KOPT-K1 (cell line): ENCODE results near the gene ANKZF1.

ENCODE experiments used
- H3K27ac ChIP-seq: fragments of 200-600 bp; sonication (generic); 2 replicates; pipeline ENCODE4 v1.5.1; 2016; ENCODE audit warnings: antibody characterized with exemption, mild to moderate bottlenecking, low read depth, low read length; ENCODE audit not compliant: poor library complexity, severe bottlenecking
- H3K36me3 ChIP-seq: fragments of 200-600 bp; sonication (generic); 2 replicates; pipeline ENCODE4 v1.5.1; 2017; ENCODE audit warnings: antibody characterized with exemption, mild to moderate bottlenecking, low read length, moderate library complexity; ENCODE audit not compliant: insufficient read depth
- H3K9me3 ChIP-seq: fragments of 200-600 bp; sonication (generic); 2 replicates; pipeline ENCODE4 v1.5.1; 2017; ENCODE audit warnings: antibody characterized with exemption, low read length, mild to moderate bottlenecking; ENCODE audit not compliant: insufficient read depth, poor library complexity, severe bottlenecking

The ANKZF1 gene

DNA sequence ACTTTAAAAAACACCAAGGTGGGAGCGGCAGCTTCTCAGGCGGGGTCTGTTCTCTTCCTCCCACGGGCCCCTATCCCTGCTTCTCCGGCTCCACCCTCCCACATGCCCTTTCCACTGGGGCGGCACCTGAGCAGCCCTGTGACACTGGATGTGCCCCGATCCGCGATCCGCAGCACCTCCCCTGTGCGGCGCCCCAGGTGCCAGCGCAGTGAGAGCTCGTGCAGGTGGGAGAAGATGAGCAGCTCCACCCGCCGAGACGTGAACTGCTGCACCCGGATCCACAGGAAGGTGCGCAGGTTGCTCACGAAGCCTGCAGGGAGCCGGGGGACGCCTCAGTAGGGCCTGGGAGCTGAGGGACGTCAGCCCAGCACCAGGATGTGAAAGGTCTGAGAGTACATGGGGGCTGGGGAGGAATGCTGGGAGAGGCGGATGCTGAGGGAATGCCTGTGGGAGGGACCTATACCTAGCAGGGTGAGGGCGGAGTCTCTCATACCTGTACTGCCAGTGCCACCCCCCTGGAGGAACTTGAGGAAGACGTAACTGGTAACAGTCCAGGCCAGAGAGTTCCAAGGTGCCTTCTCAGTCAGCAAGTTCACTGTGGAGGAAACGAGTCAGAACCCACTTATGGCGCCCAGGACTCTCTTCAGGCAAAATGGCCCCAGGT is 13.6 kb upstream of the ANKZF1 start:
- no peaks in the 10 kb centered on the region for H3K9me3 ChIP-seq
- H3K36me3 ChIP-seq, result peaks cover 43% of the 10 kb centered on the region
- no peak overlapping the region for H3K27ac ChIP-seq

DNA sequence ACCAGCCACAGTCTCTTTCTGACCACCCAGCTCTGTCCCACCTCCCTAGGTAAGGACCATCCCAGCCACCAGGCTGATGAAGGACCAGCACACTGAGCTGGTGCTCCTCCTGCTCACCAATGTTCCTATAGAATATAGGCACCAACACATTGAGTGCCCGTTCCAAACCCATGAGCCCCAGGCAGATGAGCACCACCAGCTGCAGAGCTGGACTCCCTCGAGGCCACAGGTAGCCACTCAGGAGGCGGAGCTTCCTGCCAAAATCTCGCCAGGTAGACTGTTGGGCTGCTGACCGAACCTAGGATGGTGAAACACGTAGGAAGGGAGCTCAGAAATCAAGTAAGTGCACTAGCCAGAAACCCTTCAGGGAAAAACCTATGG is 13.1 kb upstream of the ANKZF1 start:
- no peaks in the 10 kb centered on the region for H3K9me3 ChIP-seq
- H3K27ac ChIP-seq, result no peak overlapping the region
- H3K36me3 ChIP-seq, result peaks cover 48% of the 10 kb centered on the region

GRCh38 chr2:219218217-219218731 is 11.3 kb upstream of the ANKZF1 start:
- H3K9me3 ChIP-seq, result no peaks in the 10 kb centered on the region
- no peak overlapping the region for H3K27ac ChIP-seq
- peaks cover 52% of the 10 kb centered on the region for H3K36me3 ChIP-seq

DNA sequence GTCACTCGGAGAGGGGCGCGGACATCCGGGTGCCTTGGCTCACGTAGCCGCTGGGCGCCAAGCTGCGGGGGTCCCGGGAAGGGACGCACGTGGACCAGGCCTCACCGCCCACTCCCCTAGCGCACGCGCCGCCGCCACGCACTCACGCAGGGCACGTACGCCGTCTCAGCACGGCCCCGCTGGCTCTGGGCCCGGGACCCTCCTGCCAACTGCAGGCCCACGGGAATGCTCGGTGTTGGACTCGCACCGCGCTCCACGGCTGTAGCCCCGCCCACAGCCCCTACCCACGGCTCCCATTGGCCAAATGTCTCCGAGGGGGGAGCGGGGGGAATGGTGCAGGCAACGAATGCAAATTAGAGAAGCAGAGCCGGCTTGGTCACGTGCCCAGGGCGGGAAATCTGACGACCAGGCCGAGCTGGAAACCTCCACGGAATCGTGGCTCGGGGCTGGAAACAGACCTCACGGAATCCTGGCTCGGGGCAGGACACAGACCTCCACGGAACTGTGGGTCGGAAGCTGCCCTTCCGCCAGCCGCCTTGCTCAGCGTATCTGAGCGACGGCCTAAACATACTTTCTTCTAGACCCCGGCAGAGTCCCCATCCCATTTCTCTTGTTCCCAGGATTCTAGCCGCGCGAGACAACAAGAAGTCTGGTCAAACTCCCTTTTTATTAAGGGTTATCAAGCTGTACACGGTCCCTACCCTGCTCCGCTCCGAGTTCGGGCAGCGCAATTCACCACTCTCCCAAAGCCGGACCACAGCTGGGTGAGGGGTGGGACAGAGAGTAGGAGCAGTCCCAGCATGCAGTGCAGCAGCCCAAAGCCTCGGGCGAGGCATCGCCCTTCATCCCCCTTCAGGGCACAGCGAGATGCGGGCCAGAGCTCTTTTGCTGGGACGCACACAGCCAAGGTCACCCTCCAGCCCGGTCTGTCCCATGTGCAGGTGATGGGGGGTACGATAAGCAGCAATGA is 10.6 kb upstream of the ANKZF1 start, which contains the start of gene ABCB6:
TSS of gene ABCB6 (minus strand) at position 227 of the 970 bp plus-strand sequence. CDS start 285 bp downstream, outside the sequence.
- Histone ChIP-seq H3K27ac (no peak within 1 kb of the TSS), H3K9me3 (no peaks in the 10 kb centered on the region)

GRCh38 chr2:219219784-219220532 is 9.6 kb upstream of the ANKZF1 start:
- no peak overlapping the region for H3K27ac ChIP-seq
- peaks cover 55% of the 10 kb centered on the region for H3K36me3 ChIP-seq
- no peaks in the 10 kb centered on the region for H3K9me3 ChIP-seq

More for the DNA sequence above, 10.6 kb upstream of the ANKZF1 start, which contains the start of gene ABCB6:
- H3K36me3 ChIP-seq, result peaks cover 52% of the 10 kb centered on the region

- no peak overlapping the region for H3K27ac ChIP-seq
- H3K36me3 ChIP-seq, result peaks cover 63% of the 10 kb centered on the region
- H3K9me3 ChIP-seq, result no peaks in the 10 kb centered on the region
Measured at GRCh38 chr2:219220652-219221402, 8.8 kb upstream of the ANKZF1 start.

DNA sequence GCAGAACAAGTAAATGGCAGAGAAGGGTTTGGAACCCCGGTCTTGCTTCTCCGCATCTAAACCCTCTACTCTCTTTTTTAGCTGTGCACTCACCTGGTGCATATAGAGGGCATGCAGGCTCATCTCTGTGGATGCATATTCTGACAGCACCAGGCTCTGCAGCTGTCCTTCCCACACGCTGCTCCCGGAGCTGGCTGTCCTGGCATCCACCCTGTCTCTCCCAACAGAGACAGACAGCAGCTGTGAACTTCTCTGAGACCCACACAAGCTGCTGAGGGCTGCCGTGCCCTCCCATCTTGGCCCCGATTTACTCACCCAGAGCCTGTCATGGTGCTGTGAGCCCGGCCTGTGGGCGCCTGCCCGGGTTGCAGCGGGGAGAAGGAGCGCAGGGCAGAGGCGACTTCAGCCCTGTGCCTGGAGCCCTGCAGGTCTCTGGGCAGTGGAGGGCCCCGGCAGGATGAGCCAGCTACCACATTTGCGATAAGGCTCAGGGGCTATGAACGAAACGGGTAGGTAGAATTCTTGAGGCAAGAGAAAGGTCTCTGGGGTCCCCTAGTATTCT is 7.6 kb upstream of the ANKZF1 start:
- Histone ChIP-seq H3K9me3 (no peaks in the 10 kb centered on the region), H3K27ac (no peak overlapping the region), H3K36me3 (peaks cover 71% of the 10 kb centered on the region)

- Histone ChIP-seq H3K9me3 (no peaks in the 10 kb centered on the region), H3K36me3 (peaks cover 74% of the 10 kb centered on the region), H3K27ac (no peak overlapping the region)
Measured at GRCh38 chr2:219223831-219224610, 5.6 kb upstream of the ANKZF1 start.

DNA sequence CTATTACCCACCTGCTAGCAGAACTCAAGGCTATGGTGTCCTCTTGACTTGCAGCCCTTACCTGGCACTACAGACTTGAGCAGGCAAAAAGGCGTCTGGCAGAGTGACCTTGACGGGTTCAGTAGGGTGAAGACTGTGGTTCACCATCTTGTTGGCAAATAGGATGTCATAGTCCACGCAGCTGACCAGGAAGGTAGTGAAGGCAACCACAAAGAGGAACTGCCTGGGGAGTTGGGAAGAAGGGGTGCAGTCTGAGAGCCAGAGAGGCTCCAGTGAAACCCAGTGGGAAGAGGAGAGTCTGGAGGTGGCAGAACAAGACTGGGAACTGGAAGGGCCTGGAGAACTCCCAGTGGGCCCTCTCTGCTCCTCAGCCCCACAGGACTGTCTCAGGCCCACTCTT is 4.3 kb upstream of the ANKZF1 start:
- Histone ChIP-seq H3K36me3 (peaks cover 66% of the 10 kb centered on the region), H3K9me3 (no peaks in the 10 kb centered on the region), H3K27ac (no peak overlapping the region)

- no peaks in the 10 kb centered on the region for H3K9me3 ChIP-seq
- H3K27ac ChIP-seq, result peak overlapping the region; percentile 80
- H3K36me3 ChIP-seq, result peaks cover 55% of the 10 kb centered on the region
Measured at GRCh38 chr2:219228041-219228910, 1.3 kb upstream of the ANKZF1 start.

DNA sequence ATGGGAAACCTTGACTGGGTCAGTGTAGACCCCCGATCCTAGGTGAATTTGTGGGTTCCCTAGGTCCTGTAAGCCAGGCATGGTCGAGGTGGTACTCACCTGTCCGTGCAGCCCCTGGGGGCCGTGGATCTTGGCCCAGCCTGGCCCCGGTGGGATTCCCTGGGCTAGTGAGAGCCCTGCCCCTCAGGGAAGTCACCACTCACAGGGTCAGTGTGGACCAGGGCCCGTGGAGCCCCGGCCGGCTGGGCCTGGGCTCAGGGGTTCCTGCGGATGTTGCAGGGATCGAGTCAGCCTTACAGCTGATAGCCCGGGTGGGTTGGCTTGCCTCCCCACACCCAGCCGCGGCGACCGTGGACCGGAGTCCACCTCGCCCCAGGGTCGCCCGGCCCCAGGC is 698 bp upstream of the ANKZF1 start:
- Histone ChIP-seq H3K9me3 (no peaks in the 10 kb centered on the region), H3K36me3 (peaks cover 55% of the 10 kb centered on the region), H3K27ac (peak overlapping the region; percentile 80)

DNA sequence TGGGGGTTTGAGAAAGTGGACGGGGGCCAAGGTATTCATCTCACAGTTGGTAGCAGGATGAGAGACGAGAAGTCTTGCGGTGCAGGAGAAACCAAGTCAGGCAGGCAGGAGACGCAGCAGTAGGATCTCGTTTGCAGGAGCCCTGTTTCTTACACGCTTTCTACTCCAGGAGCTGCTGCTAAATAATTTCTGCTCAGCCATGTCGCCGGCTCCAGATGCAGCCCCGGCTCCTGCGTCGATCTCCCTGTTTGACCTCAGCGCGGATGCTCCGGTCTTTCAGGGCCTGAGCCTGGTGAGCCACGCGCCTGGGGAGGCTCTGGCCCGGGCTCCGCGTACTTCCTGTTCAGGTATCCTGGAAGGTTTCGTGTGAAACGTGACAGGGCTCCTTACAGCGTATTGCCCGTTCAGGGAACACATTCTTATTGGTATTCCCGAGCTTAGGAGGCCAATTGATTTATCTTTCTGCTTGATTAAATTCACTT is 494 bp downstream of the ANKZF1 start:
- no peaks in the 10 kb centered on the region for H3K9me3 ChIP-seq
- peak overlapping the region; percentile 80 for H3K27ac ChIP-seq
- H3K36me3 ChIP-seq, result peaks cover 55% of the 10 kb centered on the region
